ACHN (cell line): Measurements from ENCODE around the gene NDN.
"Not testable (repeated sequence)": the region's sequence is repeated elsewhere in the genome, so short reads cannot be mapped to it uniquely, and the experiment has no call there.

Experiments
- DNase-seq: peaks from one replicate; pipeline ENCODE4 v3.0.0-alpha.2; 2015
- in situ Hi-C: cut with HindIII; loops from 2 replicates; pipeline ENCODE4 v1.10.0; 2017; ENCODE audit warnings: low sequenced_read_pairs, low pct_ligation_motif_present, low pct_unique_long_range_greater_than_20kb

The NDN gene, protein sequence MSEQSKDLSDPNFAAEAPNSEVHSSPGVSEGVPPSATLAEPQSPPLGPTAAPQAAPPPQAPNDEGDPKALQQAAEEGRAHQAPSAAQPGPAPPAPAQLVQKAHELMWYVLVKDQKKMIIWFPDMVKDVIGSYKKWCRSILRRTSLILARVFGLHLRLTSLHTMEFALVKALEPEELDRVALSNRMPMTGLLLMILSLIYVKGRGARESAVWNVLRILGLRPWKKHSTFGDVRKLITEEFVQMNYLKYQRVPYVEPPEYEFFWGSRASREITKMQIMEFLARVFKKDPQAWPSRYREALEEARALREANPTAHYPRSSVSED

DNA sequence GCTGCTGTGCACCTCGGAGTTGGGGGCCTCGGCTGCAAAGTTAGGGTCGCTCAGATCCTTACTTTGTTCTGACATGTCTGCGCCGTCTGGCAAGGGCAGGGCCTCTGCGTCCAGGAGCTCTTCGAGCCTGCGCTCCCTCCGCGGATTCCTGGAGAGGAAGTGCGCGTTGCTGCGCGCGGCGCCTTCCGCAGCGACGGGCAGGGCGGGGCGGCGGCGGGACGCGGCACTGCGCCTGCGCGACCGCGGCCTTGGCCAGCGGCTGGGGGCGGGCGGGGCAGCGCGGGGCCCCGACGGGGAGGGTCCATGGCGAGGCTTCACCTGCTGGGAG, at the start of gene NDN:
NDN (minus strand) TSS at position 163 of the 328 bp plus-strand sequence; CDS start at position 75, 88 bp downstream.
- no peak for DNase-seq
- in situ Hi-C loops = no loop called here

DNA sequence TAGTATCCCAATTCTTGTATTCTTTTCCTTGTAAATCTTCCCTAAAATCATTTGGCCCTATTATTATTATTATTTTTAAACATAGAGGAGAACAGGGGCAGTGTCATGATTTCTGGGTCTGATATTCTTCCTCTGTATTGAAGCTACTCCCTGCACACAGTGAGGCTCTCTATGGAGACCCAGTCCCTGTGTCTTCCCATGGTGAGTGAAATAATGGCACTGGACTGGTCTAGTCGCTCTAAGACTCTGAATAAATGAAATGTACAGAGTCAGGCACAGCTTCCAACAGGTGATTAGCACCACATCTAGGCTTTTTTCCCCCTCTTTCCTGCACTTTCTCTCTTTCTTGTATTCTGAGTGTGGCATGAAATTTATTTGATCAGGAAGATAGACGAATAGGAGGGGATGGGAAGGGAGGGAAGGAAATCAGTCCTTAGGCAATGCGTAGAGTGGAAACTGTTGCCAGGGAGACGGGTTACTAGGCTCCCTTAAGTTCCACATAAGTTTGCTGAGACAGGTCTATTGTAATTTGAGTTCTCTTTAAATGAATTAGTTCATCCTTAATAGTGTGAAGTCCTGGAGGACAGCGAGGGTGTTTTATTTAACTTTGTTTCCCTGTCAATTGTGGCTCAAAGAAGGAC, 49.0 kb upstream of the NDN start:
- in situ Hi-C loops = no loop called here
- DNase-seq = no peak

DNA sequence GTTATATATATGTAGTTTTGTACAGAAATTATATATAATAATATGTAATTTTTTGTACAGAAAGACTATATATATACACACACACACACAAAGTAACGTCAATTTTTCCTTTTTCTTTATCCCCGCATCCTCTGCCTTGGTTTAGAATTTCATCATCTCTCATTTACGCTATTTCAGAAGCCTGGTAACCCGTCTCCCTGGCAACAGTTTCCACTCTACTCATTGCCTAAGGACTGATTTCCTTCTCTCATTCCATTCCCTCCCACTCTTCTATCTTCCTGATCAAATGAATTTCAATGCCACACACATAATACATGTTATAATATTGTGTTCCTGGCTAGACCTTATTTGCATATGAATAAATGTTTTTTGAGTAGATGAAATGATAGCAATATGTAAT, 47.8 kb upstream of the NDN start:
- in situ Hi-C loops = no loop called here

DNA sequence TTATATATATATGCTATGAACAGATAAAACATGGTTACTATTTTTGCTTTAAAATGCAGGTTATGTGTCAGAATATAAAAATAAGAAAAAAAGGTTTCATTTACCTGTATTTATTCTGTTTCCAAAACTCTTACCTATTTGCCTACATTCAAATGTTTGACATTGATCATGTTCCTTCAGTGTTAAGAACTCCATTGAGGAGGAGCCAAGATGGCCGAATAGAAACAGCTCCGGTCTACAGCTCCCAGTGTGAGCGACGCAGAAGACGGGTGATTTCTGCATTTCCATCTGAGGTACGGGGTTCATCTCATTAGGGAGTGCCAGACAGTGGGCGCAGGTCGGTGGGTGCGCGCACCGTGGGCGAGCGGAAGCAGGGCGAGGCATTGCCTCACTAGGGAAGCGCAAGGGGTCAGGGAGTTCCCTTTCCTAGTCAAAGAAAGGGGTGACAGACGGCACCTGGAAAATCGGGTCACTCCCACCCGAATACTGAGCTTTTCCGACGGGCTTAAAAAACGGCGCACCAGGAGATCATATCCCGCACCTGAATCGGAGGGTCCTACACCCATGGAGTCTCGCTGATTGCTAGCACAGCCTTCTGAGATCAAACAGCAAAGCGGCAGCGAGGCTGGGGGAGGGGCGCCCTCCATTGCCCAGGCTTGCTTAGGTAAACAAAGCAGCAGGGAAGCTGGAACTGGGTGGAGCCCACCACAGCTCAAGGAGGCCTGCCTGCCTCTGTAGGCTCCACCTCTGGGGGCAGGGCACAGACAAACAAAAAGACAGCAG, 27.0 kb upstream of the NDN start:
- DNase-seq, in situ Hi-C loops: not testable (repeated sequence)

More for the DNA sequence above, 47.8 kb upstream of the NDN start:
- DNase-seq = no peak

DNA sequence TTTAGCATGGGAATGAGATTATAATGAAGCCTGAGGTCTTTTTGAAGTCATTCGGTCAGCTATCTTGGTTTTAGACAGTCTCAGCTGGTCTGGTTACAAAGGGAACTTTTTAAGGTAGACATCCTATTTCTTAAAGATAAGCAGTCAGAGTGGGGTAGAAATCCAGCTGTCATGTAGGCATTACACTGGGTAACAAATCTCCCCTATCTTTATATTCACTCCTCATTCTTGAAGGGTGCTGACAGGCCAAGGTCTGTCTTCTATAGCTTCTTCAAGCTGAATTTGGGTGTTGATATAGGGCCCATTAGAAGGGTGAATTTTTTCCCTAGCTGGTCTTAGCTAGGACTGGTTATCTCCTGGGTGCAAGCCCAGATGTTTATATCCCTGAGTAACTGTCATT, 21.2 kb upstream of the NDN start:
- no peak for DNase-seq

DNA sequence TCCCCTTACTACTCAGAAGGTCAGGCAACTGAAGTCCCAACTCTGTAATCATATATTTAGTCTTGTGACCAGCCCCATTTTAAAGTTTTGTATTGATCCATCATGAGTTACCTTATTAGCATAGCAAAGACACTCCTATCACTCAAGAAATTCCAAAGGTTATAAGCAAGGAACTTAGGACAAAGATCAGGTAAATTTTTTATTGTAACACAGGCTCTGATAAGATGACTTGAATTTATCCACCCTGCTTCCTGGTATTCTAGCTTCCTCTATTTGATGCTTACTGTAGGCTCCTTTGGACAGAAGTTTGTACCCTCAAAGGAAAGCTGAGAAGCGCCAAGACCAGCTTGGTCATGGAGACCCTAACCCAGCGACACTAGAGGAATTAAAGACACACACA, 8.2 kb upstream of the NDN start:
- in situ Hi-C loops = no loop called here

More for the DNA sequence above, 21.2 kb upstream of the NDN start:
- in situ Hi-C loops = no loop called here

DNA sequence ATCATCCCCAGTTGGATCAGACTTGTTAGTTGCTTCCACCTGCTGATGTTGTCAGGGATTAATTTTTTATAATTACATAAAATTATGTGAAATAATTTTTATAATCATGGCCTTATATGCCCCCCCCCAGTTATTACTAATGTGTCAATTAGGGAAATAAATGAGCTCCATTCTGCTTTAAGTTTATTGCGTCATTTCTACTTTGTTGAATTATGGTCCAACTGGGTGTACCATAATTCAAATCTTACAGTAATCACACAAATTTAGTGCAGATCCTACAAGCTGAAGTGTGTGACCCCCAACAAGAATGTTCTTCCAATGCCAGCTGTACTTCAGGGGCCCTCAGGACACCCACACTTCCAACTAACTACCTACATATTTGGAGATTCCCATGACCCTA, 7.5 kb upstream of the NDN start:
- DNase-seq = no peak
- in situ Hi-C loops = no loop called here

More for the DNA sequence above, 8.2 kb upstream of the NDN start:
- DNase-seq = no peak

DNA sequence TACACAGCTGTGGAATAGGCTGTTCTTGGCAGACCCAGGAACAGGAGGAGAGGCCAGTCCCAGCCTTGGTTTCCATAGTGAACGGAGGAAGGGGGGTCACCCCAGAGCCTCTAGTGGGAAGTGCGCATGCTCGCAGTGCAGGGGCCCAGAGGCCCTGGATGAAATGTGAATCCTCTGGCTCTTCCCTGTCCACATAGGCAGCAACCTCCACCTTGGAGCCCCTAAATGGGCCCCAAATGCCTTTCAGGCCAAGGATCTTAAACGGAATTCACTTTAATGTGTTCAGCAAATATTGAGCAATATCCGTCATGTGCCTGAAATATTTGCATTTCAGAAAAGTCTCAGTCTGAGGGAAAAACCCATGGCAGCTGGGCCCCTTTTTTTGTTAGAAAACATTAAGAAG, 3.3 kb upstream of the NDN start:
- in situ Hi-C loops = no loop called here
- no peak for DNase-seq

DNA sequence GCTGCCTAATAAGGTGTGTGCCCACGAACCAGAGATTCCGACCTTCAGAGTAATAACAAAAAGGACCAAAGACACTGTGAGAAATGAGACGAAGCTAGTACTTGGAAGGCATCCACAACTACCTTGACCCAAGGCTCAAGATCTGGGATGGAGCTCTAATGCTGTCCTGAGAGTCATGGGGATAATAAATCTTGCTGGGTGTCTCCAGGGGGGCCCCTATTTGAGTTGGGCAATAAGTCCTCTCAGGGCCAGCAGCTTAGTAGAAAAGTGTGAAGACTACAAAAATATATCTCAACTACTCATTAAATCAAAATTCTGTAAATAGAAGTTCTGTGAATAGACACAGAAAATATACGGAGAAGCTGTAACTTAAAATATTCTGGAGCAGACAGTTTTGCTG, 2.9 kb upstream of the NDN start:
- DNase-seq = no peak
- in situ Hi-C loops = no loop called here

DNA sequence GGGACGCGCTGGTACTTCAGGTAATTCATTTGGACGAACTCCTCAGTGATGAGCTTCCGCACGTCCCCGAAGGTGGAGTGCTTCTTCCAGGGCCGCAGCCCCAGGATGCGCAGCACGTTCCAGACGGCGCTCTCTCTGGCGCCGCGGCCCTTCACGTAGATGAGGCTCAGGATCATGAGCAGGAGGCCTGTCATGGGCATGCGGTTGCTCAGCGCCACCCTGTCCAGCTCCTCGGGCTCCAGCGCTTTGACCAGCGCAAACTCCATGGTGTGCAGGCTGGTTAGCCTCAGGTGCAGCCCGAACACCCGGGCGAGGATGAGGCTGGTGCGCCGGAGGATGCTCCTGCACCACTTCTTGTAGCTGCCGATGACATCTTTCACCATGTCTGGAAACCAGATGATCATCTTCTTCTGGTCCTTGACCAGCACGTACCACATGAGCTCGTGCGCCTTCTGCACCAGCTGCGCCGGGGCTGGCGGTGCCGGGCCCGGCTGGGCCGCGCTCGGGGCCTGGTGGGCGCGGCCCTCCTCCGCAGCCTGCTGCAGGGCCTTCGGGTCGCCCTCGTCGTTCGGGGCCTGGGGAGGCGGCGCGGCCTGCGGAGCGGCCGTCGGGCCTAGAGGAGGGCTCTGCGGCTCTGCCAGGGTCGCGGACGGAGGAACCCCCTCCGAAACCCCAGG, 501 bp downstream of the NDN start:
- DNase-seq = no peak
- in situ Hi-C loops = no loop called here

DNA sequence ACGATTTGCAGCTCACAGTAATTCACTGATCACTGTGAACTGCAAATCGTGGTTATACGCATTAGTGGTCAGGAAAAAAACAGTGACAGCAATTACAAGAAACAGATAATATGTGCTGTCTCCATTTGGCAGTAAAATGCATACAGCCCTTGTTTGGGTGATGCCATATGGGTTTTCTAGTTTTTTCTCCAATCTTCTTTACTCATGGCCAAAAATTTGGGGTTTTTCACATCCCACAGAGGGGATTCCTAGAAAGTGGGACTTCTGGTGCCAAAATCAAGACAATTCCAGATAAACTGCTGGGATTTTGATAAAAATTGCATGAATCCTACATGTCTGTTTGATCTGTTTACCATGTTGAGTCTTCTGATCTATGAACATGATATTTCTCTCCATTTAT, 15.6 kb downstream of the NDN start:
- in situ Hi-C loops = no loop called here
- no peak for DNase-seq

DNA sequence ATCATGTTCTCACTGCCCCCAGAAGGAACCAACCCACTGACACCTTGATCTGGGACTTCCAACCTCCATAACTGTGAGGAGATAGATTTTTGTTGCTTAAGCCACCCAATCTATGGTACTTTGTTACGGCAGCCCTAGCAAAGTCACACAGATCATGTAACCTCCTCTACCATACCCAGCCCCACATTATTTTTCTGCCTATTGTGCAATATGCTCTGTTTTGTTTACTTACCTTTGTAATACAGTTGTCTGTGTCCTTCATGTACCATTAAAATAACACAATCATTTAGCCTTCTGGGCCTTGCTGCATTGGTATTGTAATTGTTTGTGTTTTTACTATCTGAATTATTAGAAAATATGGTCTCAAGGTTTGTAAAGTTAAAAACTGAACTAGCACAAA, 16.1 kb downstream of the NDN start:
- DNase-seq = no peak
- in situ Hi-C loops = no loop called here

DNA sequence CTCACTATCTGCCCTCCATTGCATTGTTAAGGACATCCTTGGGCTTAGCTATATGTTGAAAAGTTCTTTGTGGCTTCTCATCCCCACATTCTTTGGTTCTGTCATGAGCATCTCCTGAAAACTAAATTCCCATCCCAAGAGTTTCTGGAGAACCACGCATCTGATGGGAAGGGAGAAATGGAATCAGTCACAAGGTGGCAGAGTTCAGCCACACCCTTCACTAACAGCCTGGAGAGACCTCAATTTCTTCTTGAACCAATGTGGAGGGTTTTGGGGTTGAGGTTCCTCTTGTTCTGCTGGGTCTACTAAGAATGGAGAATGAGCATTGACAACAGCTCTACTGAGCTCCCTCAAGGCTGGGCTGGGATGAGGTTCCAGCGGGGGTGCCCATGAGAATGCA, 23.9 kb downstream of the NDN start:
- no peak for DNase-seq
- in situ Hi-C loops = no loop called here

DNA sequence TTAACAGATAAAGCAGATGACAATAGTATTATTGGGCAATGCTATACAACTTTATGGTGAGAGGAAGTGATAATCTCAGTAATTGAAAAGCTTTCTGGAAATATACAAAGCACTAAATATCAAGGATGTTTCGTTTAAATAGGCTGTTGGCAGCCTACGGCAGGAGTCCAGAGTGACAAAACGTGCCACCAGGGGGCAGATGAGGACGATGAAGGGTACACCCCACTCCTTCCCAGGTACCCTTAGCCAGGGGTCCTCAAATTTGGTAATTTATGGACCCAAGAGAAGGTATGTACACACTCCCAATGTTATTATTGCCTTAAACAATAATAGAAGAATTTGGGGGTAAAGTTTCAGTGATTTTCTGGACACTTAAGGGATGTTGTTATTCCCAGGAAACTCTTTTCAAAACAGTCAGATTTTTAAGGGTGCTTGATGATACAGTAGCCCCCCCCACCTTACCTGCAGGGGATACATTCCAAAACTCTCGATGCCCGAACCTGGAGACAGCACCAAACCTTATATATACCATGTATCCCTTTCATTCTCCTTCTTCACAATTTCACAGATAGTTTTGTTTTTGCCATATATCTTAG, 38.1 kb downstream of the NDN start:
- DNase-seq = peak; percentile 37
- in situ Hi-C loops = loop anchor here (25.0 kb wide), 1 partner anchor 213 kb away; no protein-coding TSS in a partner anchor

DNA sequence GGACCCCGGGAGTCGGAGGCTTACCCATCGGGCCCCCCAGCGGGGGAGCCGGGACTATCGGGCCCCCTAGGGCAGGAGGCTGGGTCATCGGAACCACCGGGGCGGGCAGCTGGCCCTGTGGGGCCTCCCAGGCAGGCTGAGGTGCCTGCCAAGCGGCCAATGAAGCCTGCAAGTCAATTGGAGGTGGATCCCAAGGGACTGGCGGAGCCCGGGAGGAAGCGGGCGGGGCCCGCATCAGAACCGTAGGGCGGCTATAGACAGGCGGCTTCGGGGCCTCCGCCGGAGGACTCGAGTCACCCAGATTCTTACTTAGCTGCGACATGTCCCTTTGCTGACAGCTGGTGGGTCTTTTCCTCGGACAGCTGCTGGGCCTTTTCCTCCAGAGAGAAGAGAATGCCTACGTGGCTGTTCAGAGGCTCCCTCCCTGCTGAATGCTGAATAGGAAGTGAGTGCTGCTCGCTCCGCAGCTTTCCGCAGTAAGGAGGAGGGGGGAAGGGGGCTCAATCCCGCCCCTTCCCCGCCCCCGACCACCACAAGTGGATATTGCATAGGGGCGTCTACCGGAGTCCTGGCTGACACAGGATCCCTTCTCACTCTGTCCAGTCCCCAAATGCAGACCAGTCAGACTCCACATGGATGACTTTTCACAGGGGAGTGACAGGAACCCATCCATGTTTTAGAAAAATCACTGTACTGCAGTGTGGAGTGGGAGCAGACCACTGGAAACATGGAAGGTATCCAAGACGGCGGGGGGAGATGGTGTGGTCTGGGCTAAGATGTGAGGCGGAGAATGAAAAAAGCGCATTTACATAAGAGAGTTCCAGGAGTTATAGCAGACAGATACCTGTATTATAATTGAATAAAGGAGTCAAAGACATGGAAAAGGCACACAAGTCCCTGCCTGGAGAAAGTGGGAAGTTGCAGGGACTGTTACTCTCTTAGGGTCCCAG, 39.4 kb downstream of the NDN start, which contains the start of gene MAGEL2:
MAGEL2 (minus strand) TSS at position 447 of the 950 bp plus-strand sequence; CDS start at position 322, 125 bp downstream.
- in situ Hi-C loops = loop anchor here (25.0 kb wide), 1 partner anchor 215 kb away; no protein-coding TSS in a partner anchor
- DNase-seq = no peak

DNA sequence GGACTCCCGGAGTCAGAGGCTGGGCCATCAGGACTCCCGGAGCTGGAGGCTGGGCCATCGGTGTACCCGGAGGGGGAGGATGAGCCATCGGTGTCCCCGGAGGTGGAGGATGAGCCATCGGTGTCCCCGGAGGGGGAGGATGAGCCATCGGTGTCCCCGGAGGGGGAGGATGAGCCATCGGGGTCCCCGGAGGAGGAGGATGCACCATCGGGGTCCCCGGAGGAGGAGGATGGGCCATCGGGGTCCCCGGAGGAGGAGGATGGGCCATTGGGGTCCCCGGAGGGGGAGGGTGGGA, 40.2 kb downstream of the NDN start:
- in situ Hi-C loops = loop anchor here (25.0 kb wide), 1 partner anchor 215 kb away; no protein-coding TSS in a partner anchor
- no peak for DNase-seq

DNA sequence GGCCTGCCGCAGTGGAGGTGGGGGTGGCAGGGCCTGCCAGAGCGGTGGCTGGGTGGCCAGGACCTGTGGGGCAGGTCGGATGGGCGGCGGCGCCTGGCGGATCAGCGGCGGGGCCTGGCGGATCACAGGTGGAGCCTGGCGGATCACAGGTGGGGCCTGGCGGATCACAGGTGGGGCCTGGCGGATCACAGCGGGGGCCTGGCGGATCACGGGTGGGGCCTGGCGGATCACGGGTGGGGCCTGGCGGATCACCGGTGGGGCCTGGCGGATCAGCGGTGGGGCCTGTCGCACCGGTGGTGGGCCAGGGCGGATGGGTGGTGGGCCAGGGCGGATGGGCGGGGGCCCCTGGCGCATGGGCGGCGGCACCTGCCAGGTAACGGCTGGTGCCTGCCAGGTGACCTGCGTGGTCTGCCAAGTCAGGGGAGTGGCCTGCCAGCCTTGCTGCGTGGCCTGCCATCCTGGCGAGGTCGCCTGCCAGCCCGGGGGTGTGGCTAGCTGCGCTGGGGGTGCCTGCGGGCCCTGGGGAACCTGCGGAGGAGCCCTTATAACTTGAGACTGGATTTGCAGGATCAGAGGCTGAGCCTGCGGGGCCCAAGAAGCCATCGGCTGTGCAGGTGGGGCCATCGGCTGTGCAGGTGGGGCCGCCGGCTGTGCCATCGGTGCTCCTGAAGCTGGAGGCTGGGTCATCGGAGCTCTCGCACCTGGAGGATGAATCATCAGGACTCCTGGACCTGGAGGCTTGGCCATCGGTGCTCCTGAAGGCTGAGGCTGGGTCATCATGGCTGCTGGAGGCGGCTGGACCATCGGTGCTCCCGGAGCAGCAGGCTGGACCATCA, 40.7 kb downstream of the NDN start:
- DNase-seq = no peak
- in situ Hi-C loops = loop anchor here (25.0 kb wide), 1 partner anchor 216 kb away; no protein-coding TSS in a partner anchor
